Activated CD8-positive, alpha-beta memory T cell treated with anti-CD3 and anti-CD28 coated beads for 48 hours (primary cell): Measurements from ENCODE around the gene COL18A1.
"Not testable (repeated sequence)": the region's sequence is repeated elsewhere in the genome, so short reads cannot be mapped to it uniquely, and the experiment has no call there.

Experiments used
- DNase-seq, 3 experiments: peaks; one replicate each; pipeline ENCODE4 v3.0.0-alpha.2; 2020; ENCODE audit warnings: low read depth in 2 of 3, low spot score in 2 of 3

Gene COL18A1

GRCh38 chr21:45427331-45428271 is 22.6 kb downstream of the COL18A1 start:
- DNase-seq: no peak

- DNase-seq: no peak
These were observed 23.6 kb downstream of the COL18A1 start for GRCh38 chr21:45428534-45428933.

GRCh38 chr21:45429221-45430175 is 24.5 kb downstream of the COL18A1 start:
- DNase-seq: no peak

GRCh38 chr21:45430521-45431501 is 25.8 kb downstream of the COL18A1 start:
- no peak for DNase-seq

DNA sequence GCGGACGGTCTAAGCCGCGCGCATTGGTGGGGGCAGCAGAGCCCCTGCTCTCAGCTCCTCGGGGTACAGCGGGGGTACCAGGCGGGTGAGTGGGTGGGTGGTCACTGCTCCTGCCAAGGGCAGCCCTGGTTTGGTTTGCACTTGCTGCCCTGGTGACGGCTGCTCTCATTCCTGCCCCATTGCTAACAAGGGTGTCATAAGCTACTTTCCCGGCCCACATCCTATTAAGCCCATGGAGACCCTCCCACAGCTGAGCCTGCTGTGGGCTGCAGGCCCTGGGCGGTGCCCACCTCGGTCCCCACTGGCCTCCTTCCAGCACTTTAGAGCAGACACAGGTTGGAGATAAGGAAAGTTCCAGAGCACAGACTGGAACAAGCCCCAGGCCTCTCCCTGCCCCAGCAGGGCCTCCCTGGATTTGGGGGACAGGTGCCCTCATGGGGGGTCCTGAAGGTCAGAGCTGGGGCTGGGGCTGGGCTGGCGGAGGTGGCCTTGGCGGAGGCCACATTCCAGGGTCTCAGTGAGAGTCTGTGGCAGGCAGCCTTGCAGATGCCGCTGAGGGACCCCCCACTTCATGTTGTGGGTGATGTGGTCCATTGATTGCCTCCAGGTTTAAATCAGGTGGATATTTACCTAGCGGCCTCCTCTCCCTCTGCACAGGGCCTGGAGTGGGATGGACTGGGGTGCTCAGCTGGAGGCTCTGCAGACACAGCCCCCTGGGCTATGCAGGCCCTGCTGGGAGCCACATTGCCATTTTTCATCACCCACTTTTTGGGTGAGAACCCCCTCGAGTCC is 27.0 kb downstream of the COL18A1 start:
- DNase-seq: no peak

DNA sequence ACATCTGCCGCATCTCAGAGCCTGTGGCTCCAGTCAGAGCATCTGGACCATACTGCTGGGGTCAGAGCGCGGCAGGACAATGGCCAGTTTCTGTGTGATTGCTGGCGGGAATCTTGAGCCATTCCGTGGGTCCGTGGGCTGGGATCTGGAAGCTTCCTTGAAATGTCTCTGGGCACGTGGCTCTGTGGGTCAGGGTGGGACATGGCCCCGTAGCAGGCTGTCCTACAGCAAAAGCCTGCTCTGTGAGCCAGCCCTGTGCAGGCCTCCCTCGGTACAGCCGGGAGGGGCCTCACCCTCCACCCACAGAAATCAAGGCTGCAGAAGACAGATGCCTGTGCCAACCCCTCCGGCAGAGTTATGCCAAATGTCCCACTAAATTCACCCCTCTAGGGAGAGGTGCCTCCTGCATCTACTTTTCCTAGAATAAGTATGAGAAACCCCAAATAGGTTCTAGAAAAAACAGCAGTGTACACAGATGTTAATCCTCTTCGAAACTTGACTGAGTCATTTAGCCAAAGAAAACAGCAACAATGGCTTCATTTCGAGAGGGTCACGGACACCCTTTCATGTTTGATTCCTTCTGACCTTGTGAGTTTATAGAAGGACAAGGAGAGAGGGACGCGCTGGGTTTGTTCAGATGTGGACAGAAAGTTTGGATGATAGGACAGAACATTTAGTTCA is 27.8 kb downstream of the COL18A1 start:
- DNase-seq: no peak

GRCh38 chr21:45433301-45433700 is 28.3 kb downstream of the COL18A1 start:
- DNase-seq: no peak

- DNase-seq: no peak
These were observed 29.1 kb downstream of the COL18A1 start for GRCh38 chr21:45433911-45434644.

DNA sequence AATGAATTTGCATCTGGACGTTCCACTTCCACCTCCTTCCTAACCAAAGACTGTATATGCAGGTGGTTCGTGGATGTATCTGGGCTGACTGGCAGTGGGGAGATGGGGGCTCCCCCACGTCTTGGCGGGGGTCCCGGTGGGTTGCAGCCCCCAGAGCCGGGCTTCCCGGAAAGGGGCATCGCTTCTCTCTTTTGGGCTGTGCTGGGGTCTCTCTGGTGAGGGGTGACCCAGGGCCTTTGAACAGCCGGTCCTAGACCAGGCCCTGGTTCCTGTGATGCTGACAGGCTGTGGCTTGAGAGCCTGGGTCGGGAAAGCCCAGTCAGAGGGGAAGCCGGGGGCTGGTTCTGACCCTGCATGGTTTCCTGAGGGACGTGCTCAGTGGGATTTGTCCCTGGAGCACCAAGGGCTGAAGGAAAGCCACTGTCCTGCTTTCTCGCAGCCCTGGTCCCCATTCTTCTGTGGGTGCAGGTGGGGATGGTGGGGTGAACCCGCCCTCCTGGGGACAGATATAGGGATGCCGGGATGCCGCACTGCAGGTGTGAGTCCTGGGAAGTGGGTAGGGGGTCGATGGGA is 29.8 kb downstream of the COL18A1 start:
- no peak for DNase-seq

- DNase-seq: no peak
These were observed 30.5 kb downstream of the COL18A1 start for GRCh38 chr21:45435405-45435981.

- no peak for DNase-seq
These were observed 31.5 kb downstream of the COL18A1 start for GRCh38 chr21:45436351-45437065.

- DNase-seq: not testable (repeated sequence)
These were observed 32.9 kb downstream of the COL18A1 start for GRCh38 chr21:45437844-45438243.

DNA sequence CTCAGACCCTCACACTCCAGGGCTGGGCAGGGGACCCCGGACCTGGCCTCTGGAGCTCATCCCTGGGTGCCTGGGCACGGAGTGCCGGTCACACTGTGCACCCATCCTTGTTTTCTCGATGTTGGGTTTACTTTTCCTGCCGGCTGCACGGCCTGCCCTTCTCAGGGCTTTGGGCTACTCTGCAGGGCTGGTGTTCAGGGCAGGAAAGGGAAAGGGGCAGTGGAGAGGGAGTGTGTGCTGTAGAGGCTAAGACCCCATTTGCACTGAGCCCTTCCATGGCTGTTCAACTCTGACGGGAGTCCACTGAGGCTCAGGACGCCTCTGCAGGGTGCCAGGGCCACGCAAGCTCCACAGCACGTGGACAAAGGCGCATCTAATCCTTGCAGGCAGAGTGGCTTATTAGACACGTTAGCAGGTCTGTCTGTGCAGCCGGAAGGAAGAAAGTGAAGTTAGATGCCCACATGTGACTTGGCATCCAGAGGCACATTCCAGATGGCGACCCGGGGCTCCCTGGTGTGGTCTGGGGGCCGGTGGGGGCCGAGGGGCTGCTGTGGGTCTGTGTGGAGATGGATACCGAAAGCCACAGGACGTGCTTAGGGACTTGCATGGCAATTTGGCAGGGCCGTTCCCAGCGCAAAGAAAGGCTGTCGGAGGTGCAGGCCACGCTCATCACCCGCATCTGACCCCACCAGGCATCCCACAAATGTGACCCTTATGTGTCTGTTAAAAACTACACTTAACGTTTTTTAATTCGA is 33.6 kb downstream of the COL18A1 start:
- no peak for DNase-seq

GRCh38 chr21:45439161-45439872 is 34.4 kb downstream of the COL18A1 start:
- DNase-seq: peak; percentile 56 to 82 (median 76)

DNA sequence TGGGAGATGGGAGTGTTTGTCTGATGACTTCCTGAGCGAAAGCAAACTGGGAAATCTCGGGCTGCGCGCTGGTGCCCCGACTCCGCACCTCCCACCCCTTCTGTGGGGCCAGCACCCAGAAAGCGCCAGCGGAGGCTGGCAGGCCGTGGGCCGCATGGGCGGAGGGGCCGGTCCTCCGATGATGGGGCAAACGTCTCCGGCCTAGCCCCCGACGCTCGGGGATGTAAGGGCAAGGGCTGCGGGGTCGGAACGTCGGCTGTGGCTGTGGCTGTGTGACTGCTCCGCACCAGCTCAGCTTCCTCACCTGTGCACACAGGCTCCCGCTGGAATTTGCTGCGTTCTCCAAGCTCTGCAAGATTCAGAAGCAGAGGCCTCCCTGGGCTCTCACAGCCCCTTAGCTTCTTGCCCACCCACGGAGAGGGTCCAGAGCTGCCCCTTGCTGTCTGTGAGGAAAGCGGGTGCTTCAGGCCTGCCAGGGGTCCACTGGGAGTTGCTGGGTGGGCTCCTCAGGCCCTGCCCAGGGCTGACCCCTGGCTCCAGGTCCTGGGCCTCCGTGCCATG is 35.0 kb downstream of the COL18A1 start:
- DNase-seq: no peak
